Stimulated activated CD8-positive, alpha-beta memory T cell treated with anti-CD3 and anti-CD28 coated beads, Interleukin-7, amount 100 ng/mL, for 4 hours (primary cell): ENCODE results near the gene TNS1.
"Not testable (repeated sequence)": the region's sequence is repeated elsewhere in the genome, so short reads cannot be mapped to it uniquely, and the experiment has no call there.

Experiments
- DNase-seq, 2 donors: peaks; one replicate each; pipeline ENCODE4 v3.0.0-alpha.2; 2020; ENCODE audit warnings: low read depth in 2 of 2

TNS1 gene

DNA sequence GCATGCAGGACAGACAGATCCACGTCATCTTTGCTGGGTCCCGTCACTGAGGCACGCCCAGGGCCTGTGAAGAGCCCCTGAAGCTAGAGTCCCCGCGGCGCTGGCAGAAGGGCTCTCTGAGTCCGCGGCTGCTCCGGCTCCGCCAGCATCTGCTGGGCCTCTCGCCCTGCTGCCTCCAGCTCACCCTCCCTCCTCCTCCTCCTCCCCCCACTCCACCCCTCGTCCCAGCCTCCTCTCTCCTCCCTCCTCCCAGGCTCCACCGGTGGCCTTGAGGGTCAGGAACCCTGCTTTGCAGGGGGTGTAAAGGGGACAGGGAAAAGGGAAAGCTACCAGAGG lies at the start of gene TNS1:
Gene TNS1 (minus strand): TSS at position 151 of the 336 bp plus-strand sequence. CDS start 123 bp downstream, at position 28.
- no peak for DNase-seq

DNA sequence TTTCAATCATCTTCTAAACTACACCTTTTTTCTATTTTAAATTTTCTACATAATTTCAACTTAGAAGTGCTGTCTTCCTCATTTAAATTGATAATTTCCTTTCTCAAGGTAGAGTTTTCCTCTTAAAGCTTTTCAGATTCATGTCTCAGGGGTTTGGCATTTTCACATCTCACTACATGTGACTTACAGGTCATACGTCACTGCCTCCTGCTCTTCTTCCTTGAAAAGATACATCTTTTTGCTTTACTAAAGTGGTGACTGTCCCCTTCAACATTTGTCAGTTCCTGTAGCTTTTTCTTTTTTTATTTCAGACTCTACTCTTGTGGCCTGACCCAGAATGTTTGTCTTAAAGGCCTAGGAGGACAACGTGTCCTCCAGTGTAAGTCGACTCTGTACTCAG lies 49.1 kb upstream of the TNS1 start:
- DNase-seq: no peak

DNA sequence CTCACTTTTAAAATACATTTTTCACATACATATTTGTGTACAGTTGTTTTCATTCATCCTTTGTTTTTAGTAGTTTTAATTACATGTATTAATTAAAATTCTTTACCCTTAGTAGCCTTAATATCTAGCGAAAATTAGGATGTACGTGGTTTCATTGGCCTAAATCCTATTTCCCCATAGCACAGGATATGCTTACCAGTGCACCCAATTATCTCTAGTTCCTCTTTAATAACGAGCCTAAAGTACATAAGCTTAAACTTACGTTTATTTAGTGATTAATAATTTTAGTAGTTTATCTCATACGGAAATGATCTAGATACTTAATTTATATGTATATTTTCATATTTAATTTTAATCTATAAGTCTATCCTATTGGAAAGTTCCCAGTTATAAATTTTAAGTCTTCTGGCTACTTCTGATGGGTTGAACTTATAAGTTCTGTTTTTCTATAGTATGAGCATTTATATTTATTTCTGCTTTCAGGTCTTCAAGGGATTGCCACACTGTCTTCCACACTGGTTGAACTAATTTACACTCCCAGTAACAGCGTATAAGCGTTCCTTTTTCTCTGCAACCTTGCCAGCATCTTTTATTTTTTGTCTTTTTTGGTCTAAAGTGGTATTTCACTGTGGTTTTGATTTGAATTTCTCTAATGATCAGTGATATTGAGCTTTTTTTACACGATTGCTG lies 44.9 kb upstream of the TNS1 start:
- no peak for DNase-seq

DNA sequence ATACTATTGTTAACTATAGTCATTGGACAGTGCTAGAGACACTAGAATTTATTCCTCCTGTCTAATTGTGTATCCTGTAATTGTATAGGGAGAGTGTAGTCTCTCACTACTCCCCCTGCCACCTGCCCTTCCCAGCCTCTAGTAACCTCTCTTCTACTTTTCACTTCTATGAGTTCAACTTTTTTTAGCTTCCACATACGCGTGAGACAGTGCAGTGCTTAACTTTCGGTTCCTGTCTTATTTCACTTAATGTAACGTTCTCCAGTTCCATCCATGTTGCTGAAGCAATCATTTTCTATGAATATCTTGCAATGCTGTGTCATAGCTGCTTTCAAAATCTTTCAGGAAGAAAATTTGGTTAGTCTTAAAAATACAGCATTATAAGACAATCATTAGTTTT lies 43.4 kb upstream of the TNS1 start:
- no peak for DNase-seq

DNA sequence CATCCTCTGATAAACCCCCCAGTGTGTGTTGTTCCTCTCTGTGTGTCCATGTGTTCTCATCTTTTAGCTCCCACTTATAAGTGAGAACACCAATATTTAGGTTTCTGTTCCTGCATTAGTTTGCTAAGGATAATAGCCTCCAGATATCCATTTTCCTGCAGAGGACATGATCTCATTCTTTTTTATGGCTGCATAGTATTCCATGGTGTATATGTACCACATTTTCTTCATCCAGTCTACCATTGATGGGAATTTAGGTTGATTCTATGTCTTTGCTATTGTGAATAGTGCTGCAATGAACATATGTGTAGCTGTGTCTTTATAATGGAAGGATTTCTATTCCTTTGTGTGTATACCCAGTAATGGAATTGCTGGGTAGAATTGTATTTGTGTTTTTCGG lies 41.8 kb upstream of the TNS1 start:
- not testable (repeated sequence) for DNase-seq

DNA sequence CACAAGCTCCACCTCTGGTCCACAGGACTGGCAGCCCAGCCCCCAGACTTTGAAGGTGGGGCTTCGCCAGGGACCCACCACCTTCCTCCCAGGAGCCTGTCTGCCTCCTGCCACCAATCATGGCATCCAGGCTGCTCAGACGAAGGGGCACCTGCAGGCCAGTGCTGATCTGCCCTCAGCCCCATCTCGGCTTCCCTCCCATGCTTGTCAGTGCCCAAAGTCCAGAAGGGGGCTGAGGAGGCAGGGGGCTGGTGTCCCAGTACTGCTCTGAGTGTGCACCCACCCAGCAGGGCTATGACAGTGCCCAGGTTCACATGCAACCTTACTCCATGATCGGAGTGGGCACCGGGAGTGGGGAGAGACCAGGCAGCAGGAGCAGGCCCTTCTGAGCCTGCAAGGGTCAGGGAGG lies 40.9 kb upstream of the TNS1 start:
- DNase-seq: no peak

DNA sequence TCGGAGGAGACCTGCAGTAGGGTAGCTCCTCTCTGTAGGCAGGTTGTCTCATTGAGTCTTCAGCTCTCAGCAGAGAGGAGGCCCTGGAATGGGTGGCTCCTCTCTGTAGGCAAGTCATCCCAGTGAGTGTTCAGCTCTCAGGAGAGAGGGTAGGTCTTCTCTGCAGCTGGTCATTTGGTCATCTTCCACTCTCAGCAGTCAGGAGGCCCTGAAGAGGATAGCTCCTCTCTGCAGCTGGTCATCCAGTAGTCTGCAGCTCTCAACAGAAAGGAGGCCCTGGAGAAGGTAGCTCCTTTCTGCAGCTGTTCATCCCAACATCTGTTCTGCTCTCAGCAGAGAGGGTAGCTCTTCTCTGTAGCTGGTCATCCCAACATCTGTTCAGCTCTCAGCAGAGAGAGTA lies 40.3 kb upstream of the TNS1 start:
- no peak for DNase-seq

DNA sequence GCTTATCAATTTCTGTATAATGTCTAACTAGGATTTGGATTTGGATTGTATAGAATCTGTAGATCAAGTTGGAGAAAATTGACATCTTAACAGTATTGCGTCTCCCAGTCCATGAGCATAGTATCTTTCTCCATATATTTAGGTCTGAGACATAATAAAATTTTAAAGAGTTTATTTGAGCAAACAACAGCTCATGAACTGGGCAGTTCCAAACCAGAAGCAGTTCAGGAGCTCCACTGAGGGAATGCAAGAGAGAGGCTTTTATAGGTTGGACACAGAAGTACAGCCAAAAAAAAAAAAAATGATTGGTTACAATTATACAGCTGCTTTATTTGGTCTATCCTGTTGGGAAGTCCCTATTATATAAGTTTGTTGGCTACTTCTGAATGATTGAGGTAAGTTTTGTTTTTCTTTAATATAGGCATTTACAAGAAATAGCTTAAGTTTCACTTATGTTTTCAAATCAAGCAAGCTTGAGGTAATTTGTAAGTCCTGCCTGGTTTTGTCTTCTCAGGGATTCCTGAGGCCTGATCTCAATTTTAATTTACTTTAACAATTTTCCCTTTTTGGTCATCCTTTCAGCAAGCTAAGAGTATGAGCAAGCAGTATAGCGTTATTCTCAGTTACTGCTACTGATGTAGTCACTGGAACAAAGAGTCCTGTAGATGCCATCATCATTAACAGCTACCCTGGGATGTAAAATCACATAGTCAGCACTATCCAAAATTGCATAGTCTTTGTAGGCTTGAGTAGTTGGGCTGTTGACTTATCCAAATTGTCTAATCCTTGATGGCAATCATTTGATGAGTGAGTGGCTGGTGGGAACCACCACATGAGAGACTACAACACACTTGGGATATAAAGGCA lies 38.7 kb upstream of the TNS1 start:
- DNase-seq: no peak

DNA sequence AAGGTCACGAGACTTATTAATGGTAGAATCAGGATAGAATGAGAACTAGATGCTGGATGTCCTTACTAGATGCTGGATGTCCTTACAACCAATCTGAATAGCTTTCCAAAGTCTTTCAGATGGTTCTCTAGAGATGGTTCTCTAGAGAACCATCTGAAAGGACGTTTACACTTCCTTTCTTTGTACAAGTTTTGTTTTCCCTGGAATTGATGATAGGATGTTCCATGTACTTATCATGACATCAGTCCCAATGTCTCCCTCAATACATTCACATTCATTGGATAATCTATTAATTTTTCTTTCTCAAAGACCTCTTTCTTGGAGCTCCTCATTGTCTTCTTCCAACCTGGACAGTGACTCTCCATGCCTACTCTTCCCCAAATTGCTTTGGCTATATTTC lies 38.1 kb upstream of the TNS1 start:
- no peak for DNase-seq

DNA sequence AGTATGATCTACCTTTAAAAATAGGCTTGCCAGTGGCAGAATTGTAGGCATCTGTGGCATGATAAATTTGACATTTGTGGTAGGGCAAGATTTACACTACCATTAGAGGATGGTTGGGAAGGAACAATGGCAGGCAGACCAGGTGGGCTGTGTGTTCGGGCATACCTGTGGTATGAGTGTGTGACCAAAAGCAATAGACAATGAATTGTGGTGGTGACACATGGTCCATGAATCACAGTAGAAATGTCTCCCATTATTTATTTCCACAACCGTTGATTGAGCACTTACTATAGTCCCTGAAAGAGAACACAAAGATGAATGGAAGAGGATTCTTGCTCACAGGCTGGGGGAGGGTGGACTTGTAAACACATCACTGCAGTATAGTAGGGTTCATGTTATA lies 36.4 kb upstream of the TNS1 start:
- no peak for DNase-seq

DNA sequence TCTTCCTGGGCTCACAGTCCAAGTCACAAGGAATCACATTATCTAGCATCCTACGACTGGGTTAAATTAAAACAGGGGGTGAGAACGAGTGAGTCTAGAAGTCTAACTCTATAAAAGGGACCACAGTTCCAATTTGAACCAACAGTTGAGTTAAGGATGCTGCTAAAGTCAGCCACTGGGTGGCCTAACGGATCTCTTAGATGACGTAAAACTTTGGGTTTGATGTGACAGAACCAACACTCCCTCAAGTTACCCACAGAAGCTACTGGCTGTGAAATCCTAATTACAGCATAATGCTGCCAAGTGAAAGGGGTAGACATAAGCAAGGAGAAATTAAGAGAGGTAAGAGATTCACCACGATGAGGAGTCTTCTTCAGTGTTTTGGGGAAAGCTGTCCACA lies 33.6 kb upstream of the TNS1 start:
- no peak for DNase-seq

DNA sequence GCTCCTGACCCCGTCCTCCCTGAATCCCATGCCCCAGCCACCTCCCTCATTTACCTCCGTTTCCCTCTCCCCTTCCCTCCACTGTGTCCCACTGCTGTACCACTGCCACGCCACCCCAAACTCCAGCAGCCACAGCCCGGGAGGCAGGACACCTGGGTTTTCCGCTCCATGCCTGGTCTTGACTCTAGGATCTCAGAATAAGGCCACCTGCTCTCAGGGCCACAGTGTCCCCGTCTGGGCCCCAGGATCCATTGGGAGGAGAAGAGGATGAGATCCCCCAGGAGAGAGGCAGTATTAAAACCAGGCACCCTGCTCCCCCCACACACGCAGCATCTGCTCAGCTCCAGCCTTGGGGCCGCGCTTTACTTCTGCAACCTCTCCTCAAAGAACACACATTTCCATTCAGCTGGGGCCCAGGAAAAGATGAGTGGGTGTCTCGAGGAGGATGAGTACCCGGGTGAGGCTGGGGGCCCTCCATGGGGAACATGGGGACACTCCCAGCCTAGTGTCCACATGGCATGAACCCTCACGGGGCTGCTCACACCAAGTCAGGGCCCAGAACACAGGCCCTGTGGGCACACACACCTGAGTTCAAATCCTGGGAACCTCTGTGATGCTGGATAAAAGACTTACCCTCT lies 32.8 kb upstream of the TNS1 start:
- DNase-seq: no peak

DNA sequence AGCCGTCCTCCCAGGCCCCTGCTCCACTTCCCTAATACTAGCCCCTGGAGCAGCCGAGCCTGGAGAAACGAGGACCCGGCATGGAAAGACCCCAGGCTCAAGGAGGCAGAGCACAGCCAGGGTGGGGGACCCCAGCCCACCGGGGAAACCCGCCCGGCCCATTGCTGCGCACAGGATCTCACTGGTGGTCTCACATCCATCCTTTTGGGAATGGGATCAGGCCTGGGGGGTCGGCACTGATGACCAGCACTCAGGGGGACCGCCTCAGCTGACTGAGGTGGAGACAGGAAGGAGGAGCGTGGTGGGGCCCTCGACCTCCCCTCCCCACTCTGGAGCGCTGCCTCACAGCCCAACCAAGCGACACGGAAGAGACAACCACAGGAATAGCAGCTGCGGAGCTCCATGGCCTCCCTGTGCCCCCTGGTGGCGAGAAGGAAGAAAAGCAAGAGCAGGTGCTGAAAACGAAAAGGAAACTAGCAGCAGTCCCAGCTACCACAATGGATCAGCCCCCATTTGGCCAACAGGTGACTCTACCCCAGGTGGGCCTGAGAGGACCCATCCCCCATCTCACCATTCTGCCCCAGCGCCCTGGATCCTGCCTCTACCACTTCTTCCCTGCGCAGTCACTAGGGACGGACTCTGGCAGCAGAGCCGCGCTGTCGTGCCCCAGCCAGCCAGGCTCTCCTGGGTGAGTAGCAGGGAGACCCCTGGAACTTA lies 31.9 kb upstream of the TNS1 start:
- peak; percentile 37 to 48 for DNase-seq

DNA sequence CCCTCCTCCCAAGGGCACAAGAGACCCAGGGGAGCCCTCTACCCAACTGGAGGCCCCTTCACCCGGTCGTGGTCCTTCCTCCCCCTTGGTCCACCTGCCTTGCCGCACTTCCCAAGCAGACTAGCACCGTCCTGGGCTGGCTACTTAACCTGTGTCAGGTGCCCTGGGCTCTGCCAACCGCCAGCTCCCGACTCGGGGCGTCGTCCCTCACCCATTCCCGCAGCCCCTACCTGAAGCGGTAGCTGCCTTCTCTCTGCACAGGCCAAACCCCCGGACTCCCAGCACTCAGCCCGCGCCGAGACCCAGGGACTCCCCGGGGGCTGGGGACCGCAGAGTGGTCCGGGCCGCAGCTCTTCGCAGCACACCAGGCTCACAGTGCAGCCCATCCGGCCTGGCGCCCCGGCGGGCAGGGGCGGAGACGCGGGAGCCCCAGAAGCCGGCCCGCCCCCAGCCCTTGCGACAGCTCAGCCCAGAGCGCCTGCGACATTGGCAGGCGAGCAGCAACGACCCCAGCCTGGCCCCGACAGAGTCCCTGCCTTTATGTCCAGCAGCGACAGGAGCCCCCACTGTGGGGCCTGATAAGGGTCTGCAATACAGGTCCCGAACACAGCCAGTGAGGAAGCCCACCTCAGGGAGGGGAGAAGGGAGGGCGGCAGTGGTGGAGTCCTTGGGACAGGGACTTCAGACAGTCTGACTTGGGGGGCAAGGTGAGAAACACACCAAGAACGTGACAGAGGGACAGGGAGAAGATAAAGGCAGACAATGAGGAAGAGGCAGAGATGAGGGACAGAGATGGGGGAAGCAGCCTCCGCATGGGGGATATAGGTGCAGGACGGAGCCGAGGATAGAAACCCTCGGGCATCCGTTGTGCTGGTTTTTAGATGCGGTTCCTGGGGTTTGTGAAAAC lies 31.0 kb upstream of the TNS1 start:
- no peak for DNase-seq

DNA sequence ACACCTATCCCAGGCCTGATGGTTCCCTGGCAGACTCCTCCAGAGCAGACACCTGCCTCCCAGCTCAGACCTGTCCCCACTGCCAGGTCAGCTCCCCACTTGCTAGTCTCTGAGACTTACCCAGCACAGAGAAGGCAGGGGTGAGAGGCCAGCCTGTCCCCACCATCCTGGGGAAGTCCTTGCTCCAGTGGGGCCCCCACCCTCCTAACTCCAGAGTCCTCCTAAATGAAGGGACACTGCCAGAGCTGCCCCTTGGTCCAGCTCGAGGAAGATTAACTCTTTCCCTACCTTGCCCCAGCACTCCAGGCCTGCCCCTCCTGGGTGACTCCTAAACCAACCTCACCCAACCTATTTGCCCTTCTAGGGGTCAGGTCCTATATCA lies 30.4 kb upstream of the TNS1 start:
- DNase-seq: no peak

DNA sequence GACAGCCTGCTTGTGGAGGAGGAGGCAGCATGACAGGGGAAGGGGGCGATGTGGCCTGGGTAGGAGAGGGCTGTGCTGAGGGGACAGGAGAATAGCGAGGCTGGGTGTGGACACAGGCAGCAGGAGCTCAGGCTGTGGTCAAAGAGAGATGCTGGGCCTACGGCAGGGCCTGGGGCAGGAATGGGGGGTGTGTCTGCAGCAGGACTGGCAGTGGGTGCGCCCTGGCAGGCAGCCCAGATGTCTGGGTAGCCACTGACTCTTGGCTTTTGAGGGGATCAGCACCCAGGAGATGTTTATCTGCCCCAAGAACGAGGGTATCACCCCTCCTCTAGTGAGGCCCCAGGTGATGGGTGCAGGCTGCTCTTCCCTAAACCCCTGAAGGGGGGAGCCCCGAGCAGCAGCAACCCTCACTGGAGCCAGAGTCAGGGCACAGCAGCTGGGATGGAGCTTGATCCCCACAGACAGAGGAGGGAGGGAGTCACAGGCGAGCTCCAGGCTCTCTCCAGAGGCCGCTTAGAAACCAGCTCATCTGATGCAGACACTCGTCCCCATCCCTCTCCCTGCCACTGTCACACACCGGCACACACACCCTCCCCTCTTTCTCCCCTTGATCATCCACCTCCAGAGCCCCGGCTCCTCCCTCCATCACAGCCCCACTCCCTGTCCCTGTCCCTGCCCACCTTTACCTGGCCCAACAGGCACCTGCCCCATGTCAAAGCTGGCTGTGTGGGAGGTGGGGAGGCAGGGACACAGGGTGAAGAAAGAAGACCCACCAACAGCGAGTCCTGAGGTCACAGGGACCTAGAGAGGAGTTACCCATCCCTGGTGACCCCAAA lies 29.8 kb upstream of the TNS1 start:
- no peak for DNase-seq

DNA sequence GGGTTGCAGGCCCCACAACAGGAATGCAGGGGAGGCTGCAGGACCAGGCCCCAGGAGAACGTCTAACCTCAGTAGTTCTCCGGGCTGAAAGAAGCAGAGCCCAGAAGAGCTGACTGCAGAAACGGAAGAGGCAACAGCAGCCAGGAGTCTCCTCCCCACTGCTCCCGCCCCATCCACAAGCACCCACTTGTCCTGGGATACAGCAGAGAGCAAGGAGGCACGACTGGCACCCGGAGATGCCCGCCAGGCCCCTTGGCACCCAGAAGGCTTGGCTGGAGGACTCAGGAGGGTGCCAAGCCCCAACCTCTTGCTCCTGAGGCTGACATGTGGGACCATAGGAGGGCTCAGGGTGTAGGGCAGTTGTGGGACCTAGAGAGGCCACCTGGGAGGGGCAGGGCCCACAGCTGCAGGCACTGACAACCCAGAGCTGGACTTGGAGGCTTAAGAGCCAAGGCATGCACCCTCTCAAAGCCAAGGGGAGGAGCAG lies 29.0 kb upstream of the TNS1 start:
- no peak for DNase-seq

DNA sequence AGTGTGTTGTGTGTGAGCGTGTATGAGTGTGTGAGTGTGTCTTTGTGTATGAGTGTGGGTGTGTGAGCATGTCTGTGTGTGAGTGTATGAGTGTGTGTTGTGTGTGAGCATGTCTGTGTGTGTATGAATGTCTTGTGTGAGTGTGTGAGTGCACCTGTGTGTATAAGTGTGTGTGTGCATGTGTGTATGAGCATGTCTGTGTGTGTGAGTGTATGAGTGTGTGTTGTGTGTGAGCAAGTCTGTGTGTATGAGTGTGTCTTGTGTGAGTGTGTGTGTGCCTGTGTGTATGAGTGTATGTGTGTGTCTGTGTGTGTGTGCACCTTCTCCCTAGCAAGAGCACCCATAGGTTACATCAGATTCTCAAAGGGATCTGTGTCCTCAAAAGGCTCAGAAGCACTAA lies 28.5 kb upstream of the TNS1 start:
- DNase-seq: no peak

DNA sequence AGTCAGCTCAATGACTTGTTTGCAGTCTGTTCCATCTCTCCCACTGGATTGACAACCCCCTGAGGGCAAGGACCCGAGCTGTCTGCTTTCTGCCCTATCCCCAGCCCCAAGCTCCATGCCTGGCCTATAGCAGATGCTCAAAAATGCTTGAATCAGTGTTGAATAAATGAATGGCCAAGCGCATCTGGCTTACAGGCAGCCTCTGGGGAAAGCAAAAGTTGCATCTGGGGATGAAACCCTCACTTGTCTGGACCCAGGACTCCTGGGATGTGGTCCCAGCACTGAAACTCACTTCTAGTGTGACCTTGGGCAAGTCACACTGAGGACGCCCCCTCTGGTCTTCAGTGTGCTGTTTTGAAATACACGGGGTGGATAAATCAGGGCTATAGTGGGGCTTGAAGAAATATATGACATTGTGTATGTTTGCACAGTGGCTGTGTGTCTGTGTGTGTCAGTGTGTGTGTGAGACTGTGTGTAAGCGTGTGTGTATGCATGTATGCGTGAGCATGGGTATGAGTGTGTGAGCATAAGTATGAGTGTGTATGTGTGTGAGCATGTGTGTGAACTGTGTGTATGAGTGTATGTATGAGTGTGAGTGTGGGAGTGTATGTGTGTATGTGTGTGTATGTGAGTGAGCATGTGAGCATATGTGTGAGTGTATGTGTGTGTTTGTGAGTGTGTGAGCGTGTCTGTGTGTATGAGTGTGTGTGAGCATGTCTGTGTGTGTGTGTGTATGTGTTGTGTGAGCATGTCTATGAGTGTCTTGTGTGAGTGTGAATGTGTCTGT lies 27.8 kb upstream of the TNS1 start:
- no peak for DNase-seq
